ENCODE results near the gene CADM2. TPM values are rescaled to one million over a fixed set of nuclear protein-coding genes. Genes with fewer than 3 reads are reported as not detected.

Gene CADM2
- total RNA-seq, 1 donor from 2014 or later: 2.9 TPM

DNA sequence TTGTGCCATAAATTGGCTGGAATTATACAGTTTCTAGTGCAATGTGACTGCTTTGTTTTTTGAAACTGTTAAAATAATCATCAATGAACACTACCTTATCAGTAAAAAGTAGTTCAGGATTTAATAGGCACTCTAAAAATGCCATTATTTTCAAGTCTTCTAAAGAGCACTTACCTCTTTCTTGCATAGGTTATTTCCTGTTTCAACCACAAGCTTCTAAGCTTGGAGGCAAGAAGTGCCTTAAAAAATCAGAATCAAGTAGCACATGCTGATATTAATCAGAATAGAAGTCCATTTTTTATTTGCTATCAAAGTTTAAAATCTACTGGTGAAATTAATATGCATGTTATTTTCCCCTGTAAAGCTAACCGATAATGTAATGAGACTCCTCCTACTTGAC, 991.6 kb downstream of the CADM2 start:
- FAIRE-seq (no peak), DNase-seq (ENCODE audit: low read depth) (no peak)
- H3K4me3 Mint-ChIP-seq (ENCODE audit: unreplicated experiment): no peak overlapping the region
- Histone ChIP-seq H3K27ac (ENCODE audit: low read depth, low read length) (no peak overlapping the region), H3K4me1 (ENCODE audit: insufficient read depth, low read length) (no peaks in the 10 kb centered on the region), H3K9ac (ENCODE audit: low read length) (no peak overlapping the region), H3K9me3 (ENCODE audit: insufficient read depth, low read depth, low read length) (no peaks in the 10 kb centered on the region), H3K4me2 (ENCODE audit: low read length) (no peak overlapping the region), H3K27me3 (ENCODE audit: insufficient read depth, low read length) (no peaks in the 10 kb centered on the region), H3K79me2 (ENCODE audit: insufficient read depth, low read length) (no peaks in the 10 kb centered on the region), H4K20me1 (ENCODE audit: insufficient read depth, low read length) (no peaks in the 10 kb centered on the region), H3K4me3 (ENCODE audit: insufficient read depth, low read depth, low read length) (no peak overlapping the region), H3K36me3 (ENCODE audit: insufficient read depth, low read length) (no peaks in the 10 kb centered on the region), H2AFZ (ENCODE audit: low read depth, low read length) (no peak overlapping the region)
- no peaks in the 10 kb centered on the region for H3K27me3 Mint-ChIP-seq (ENCODE audit: low read depth, unreplicated experiment)
- H3K4me1 Mint-ChIP-seq (ENCODE audit: low read depth, unreplicated experiment): no peaks in the 10 kb centered on the region
- no peaks in the 10 kb centered on the region for H3K36me3 Mint-ChIP-seq (ENCODE audit: low read depth, unreplicated experiment)
- TF ChIP-seq EZH2 (IDR thresholded peaks at IDR 0.05; ENCODE audit: insufficient read depth, low read length): no peak
- TF ChIP-seq, protein P1, sequence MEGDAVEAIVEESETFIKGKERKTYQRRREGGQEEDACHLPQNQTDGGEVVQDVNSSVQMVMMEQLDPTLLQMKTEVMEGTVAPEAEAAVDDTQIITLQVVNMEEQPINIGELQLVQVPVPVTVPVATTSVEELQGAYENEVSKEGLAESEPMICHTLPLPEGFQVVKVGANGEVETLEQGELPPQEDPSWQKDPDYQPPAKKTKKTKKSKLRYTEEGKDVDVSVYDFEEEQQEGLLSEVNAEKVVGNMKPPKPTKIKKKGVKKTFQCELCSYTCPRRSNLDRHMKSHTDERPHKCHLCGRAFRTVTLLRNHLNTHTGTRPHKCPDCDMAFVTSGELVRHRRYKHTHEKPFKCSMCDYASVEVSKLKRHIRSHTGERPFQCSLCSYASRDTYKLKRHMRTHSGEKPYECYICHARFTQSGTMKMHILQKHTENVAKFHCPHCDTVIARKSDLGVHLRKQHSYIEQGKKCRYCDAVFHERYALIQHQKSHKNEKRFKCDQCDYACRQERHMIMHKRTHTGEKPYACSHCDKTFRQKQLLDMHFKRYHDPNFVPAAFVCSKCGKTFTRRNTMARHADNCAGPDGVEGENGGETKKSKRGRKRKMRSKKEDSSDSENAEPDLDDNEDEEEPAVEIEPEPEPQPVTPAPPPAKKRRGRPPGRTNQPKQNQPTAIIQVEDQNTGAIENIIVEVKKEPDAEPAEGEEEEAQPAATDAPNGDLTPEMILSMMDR (IDR thresholded peaks at IDR 0.05; ENCODE audit: insufficient read depth, low read depth, low read length): no peak
- no peak overlapping the region for H3K27ac Mint-ChIP-seq (ENCODE audit: unreplicated experiment)
- peaks cover 4% of the 10 kb centered on the region for H3K9me3 Mint-ChIP-seq (ENCODE audit: unreplicated experiment)

- Histone ChIP-seq H3K9ac (ENCODE audit: low read length) (no peak overlapping the region), H3K36me3 (ENCODE audit: insufficient read depth, low read length) (no peaks in the 10 kb centered on the region), H3K4me1 (ENCODE audit: insufficient read depth, low read length) (no peaks in the 10 kb centered on the region), H3K9me3 (ENCODE audit: insufficient read depth, low read depth, low read length) (no peaks in the 10 kb centered on the region), H4K20me1 (ENCODE audit: insufficient read depth, low read length) (no peaks in the 10 kb centered on the region), H3K4me2 (ENCODE audit: low read length) (no peak overlapping the region), H3K4me3 (ENCODE audit: insufficient read depth, low read depth, low read length) (no peak overlapping the region), H3K79me2 (ENCODE audit: insufficient read depth, low read length) (no peaks in the 10 kb centered on the region), H3K27me3 (ENCODE audit: insufficient read depth, low read length) (no peaks in the 10 kb centered on the region), H2AFZ (ENCODE audit: low read depth, low read length) (no peak overlapping the region), H3K27ac (ENCODE audit: low read depth, low read length) (no peak overlapping the region)
- Mint-ChIP-seq H3K27ac (ENCODE audit: unreplicated experiment) (no peak overlapping the region), H3K36me3 (ENCODE audit: low read depth, unreplicated experiment) (no peaks in the 10 kb centered on the region), H3K4me1 (ENCODE audit: low read depth, unreplicated experiment) (no peaks in the 10 kb centered on the region), H3K4me3 (ENCODE audit: unreplicated experiment) (no peak overlapping the region), H3K9me3 (ENCODE audit: unreplicated experiment) (peaks cover 3% of the 10 kb centered on the region), H3K27me3 (ENCODE audit: low read depth, unreplicated experiment) (no peaks in the 10 kb centered on the region)
- FAIRE-seq (no peak), DNase-seq (ENCODE audit: low read depth) (no peak)
- TF ChIP-seq EZH2 (IDR thresholded peaks at IDR 0.05; ENCODE audit: insufficient read depth, low read length): no peak
- TF ChIP-seq, protein P1 (IDR thresholded peaks at IDR 0.05; ENCODE audit: insufficient read depth, low read depth, low read length): no peak
These were observed 1002.0 kb downstream of the CADM2 start for GRCh38 chr3:85960793-85961192.

- peaks cover 3% of the 10 kb centered on the region for H3K9me3 Mint-ChIP-seq (ENCODE audit: unreplicated experiment)
These were observed 1019.0 kb downstream of the CADM2 start for GRCh38 chr3:85977615-85978338.

More at GRCh38 chr3:85977615-85978338, 1019.0 kb downstream of the CADM2 start:
- Histone ChIP-seq H3K36me3 (ENCODE audit: insufficient read depth, low read length) (no peaks in the 10 kb centered on the region), H3K27ac (ENCODE audit: low read depth, low read length) (no peak overlapping the region), H3K4me2 (ENCODE audit: low read length) (no peak overlapping the region), H2AFZ (ENCODE audit: low read depth, low read length) (no peak overlapping the region), H4K20me1 (ENCODE audit: insufficient read depth, low read length) (no peaks in the 10 kb centered on the region), H3K27me3 (ENCODE audit: insufficient read depth, low read length) (no peaks in the 10 kb centered on the region), H3K9me3 (ENCODE audit: insufficient read depth, low read depth, low read length) (no peaks in the 10 kb centered on the region), H3K4me3 (ENCODE audit: insufficient read depth, low read depth, low read length) (no peak overlapping the region), H3K4me1 (ENCODE audit: insufficient read depth, low read length) (no peaks in the 10 kb centered on the region), H3K9ac (ENCODE audit: low read length) (no peak overlapping the region), H3K79me2 (ENCODE audit: insufficient read depth, low read length) (no peaks in the 10 kb centered on the region)
- H3K36me3 Mint-ChIP-seq (ENCODE audit: low read depth, unreplicated experiment): no peaks in the 10 kb centered on the region
- H3K4me1 Mint-ChIP-seq (ENCODE audit: low read depth, unreplicated experiment): no peaks in the 10 kb centered on the region
- H3K4me3 Mint-ChIP-seq (ENCODE audit: unreplicated experiment): no peak overlapping the region
- no peak overlapping the region for H3K27ac Mint-ChIP-seq (ENCODE audit: unreplicated experiment)
- H3K27me3 Mint-ChIP-seq (ENCODE audit: low read depth, unreplicated experiment): no peaks in the 10 kb centered on the region
- FAIRE-seq: no peak
- no peak for DNase-seq (ENCODE audit: low read depth)
- TF ChIP-seq, protein P1 (IDR thresholded peaks at IDR 0.05; ENCODE audit: insufficient read depth, low read depth, low read length): no peak
- TF ChIP-seq EZH2 (IDR thresholded peaks at IDR 0.05; ENCODE audit: insufficient read depth, low read length): no peak
